NCI-H446 (cell line): ENCODE results near the gene ZNF653.

Source experiments
- DNase-seq, 2 experiments: peaks; one replicate each; lab custom pipeline; 2025; lab: John Stamatoyannopoulos, UW

ZNF653 gene

GRCh38 chr19:11505504-11506100 is at the start of gene ZNF653:
ZNF653 (minus strand) TSS chr19:11505839; CDS start chr19:11505786, 53 bp downstream.
- DNase-seq, result peak; percentile 97 to 99

DNA sequence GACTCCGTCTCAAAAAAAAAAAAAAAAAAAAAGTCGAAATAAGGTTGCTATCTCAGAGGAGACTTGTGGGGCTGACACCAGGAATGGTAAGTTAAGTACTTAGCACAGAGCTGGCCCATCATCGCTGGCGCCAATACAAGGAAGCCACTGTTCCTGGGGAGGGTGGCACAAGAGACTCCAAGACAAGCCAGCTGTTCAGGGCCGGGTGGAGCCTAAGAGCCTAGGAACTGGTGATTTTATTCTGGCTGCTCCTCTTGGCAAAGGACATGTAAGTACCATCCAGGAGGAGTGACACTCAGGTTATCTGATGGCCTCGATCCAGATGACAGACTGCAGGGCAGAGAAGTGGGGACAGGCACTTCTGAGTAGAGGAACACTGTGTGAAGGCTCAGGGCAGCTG is 49.6 kb upstream of the ZNF653 start:
- DNase-seq, result no peak

GRCh38 chr19:11554160-11554559 is 48.5 kb upstream of the ZNF653 start:
- DNase-seq, result no peak

- DNase-seq, result no peak
Measured at GRCh38 chr19:11552666-11553372, 47.2 kb upstream of the ZNF653 start.

DNA sequence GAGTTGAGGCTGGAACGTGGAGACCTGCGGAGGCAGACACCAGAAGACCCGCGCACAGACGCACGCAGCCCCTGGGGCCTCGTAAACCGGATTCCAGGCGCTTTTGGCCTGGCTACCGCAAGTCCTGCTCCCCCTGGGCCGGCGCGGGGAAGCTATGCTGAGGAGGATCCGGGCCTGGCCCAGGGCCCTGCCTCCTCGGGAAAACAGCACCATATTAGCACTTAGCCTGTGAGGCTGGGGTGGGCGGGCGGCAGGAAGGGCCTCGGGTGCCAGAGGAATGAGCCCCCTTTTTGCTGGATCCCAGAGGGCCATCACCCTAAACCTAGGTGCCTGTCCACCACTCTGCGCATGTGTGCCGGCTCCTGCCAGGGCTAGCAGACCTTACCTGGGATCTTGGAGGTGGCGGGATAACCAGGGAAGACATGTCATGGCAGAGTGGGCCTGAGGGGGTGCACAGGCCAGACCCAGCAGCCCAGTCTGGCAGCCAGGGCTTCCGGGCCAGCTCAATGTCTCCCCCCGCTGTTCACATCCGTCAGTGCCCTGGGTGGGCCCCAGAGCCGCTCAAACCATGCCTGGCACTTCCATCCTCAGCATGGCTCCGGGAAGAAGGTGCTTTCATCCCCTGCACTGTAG is 46.1 kb upstream of the ZNF653 start:
- DNase-seq, result no peak

- DNase-seq, result no peak
Measured at GRCh38 chr19:11550265-11550664, 44.6 kb upstream of the ZNF653 start.

GRCh38 chr19:11549386-11549953 is 43.8 kb upstream of the ZNF653 start:
- DNase-seq, result no peak

DNA sequence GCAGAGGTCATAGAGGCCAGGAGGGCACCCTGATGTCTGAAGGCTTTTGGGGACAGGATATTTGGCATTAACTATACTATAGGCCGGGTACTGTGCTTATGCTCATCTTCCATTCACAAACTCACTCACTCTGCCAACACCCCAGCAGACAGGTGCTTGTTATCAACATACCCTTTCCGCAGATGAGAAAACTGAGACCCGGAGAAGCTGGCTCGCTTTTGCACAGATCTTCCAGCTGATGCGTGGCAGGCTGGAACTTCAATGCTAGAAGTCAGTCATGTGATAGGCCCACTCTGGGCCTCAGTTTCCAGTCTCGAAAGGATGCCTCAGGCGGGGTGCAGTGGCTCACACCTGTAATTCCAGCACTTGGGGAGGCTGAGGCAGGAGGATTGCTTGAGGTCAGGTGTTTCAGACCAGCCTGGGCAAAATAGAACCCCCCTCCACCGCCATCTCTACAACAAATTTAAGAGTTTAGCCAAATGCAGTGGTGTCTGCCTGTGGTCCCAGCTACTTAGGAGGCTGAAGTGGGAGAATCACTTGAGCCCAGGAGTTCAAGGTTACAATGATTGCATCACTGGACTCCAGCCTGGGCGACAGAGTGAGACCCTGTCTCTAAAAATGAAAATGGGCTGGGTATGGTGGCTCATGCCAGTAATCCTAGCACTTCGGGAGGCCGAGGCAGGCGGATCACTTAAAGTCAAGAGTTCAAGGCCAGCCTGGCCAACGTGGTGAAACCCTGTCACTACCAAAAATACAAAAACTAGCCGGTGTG is 42.5 kb upstream of the ZNF653 start:
- DNase-seq, result no peak

GRCh38 chr19:11541238-11541637 is 35.6 kb upstream of the ZNF653 start:
- DNase-seq, result no peak

GRCh38 chr19:11540645-11541044 is 35.0 kb upstream of the ZNF653 start:
- no peak for DNase-seq

- no peak for DNase-seq
Measured at GRCh38 chr19:11539495-11540365, 34.1 kb upstream of the ZNF653 start.

DNA sequence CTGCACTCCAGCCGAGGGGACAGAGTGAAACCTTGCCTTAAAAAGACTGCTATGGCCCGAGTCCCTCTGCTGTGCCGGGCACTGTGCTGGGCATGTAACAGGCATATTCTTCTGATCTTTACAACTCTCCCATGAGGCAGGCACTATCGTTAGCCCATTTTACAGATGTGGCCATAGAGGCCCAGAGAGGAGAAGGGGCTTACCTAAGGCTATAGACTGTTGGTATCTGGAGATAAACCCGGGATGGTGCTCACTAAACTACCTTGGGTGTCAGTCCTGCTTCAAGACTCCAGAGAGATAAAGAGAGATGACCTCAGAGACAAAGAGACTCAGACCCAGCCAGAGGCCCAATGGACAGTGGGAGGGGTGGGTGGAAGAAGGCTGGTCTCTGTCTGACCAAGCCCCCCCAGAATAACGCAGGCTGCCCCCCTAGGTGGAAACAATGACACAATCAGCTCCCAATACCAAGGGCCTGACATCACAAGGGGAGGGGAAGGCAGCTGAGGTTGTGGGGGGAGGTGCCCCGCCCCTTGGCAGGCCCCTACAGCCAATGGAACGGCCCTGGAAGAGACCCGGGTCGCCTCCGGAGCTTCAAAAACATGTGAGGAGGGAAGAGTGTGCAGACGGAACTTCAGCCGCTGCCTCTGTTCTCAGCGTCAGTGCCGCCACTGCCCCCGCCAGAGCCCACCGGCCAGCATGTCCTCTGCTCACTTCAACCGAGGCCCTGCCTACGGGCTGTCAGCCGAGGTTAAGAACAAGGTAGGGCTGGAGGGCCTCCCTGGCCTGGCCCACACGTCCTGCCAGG is 32.8 kb upstream of the ZNF653 start, which contains the start of gene CNN1:
CNN1 (plus strand) TSS at position 620 of the 805 bp plus-strand sequence; CDS start at position 697, 77 bp downstream.
- no peak for DNase-seq

GRCh38 chr19:11535792-11536595 is 30.4 kb upstream of the ZNF653 start:
- DNase-seq, result peak; percentile 59 to 93

- DNase-seq, result no peak
Measured at GRCh38 chr19:11534948-11535347, 29.3 kb upstream of the ZNF653 start.

DNA sequence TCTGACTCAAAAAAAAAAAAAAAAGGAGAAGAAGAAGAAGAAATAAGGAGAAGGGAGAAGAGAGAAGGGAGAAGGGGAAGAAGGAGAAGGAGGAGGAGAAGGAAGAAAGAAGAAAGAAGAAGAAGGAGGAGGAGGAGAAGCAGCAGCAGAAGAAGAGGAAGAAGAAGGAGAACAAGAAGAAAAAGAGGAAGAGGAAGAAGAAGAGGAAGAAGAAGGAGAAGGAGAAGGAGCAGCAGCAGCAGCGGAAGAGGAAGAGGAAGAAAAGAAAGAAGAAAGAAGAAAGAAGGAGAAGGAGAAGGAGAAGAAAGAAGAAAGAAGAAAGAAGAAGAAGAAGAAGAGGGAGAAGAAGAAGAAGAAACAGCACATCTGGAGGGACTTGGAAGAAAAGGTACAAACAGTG is 28.9 kb upstream of the ZNF653 start:
- no peak for DNase-seq

DNA sequence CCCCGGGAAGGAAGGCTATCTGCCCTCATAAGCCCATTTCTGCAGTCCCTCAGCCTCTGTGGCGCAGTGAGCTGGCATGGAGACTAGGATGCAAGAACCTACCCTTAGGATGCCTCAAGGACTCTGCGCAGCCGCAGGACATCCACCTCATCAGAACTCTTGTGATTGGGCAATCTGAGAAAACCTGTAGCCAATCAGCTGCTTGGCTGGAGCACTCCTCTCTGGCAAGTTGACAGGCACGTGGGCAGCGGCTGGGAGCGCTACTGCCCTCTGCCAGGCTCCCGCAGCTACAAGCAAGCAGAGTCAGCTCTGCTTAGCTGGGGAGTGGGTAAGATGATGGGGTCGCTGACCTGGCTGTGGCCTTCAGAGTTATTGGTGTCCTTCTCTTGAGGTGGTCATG is 24.8 kb upstream of the ZNF653 start:
- peak; percentile 75 to 91 for DNase-seq

- peak; percentile 98 to 99 for DNase-seq
Measured at GRCh38 chr19:11528551-11529341, 23.1 kb upstream of the ZNF653 start, which contains the start of gene ECSIT. ECSIT (minus strand) TSS chr19:11529134; CDS start chr19:11519170, 9,964 bp downstream.

- no peak for DNase-seq
Measured at GRCh38 chr19:11519138-11519537, 13.5 kb upstream of the ZNF653 start.
